ACC112 (cell line): Measurements from ENCODE around the gene RIPK4.

Experiments used
- H2AFZ ChIP-seq: fragments of 200-600 bp; sonication (generic); one replicate; pipeline ENCODE4 v1.6.0; 2017; ENCODE audit warnings: antibody characterized with exemption, low read length; ENCODE audit not compliant: unreplicated experiment
- H3K27ac ChIP-seq: fragments of 200-600 bp; sonication (generic); 2 replicates; pipeline ENCODE4 v1.5.1; 2014; ENCODE audit warnings: low read depth, mild to moderate bottlenecking, antibody characterized with exemption, low read length, moderate library complexity
- H3K27me3 ChIP-seq: fragments of 200-600 bp; sonication (generic); 2 replicates; pipeline ENCODE4 v1.6.1; 2014; ENCODE audit warnings: mild to moderate bottlenecking, antibody characterized with exemption, low read length, moderate library complexity, mixed read lengths; ENCODE audit not compliant: insufficient read depth
- H3K36me3 ChIP-seq: fragments of 200-600 bp; sonication (generic); 2 replicates; pipeline ENCODE4 v1.6.1; 2016; ENCODE audit warnings: mild to moderate bottlenecking, antibody characterized with exemption, low read length, moderate library complexity, mixed read lengths; ENCODE audit not compliant: insufficient read depth
- H3K4me1 ChIP-seq: fragments of 200-600 bp; sonication (generic); one replicate; pipeline ENCODE4 v1.6.1; 2016; ENCODE audit warnings: low read length, mixed read lengths; ENCODE audit not compliant: insufficient read depth, unreplicated experiment, control insufficient read depth
- H3K4me3 ChIP-seq: fragments of 200-600 bp; sonication (generic); 2 replicates; pipeline ENCODE4 v1.5.1; 2014; ENCODE audit warnings: mild to moderate bottlenecking, low read depth, low read length
- H3K79me2 ChIP-seq: fragments of 200-600 bp; sonication (generic); one replicate; pipeline ENCODE4 v1.6.0; 2016; ENCODE audit warnings: low read length; ENCODE audit not compliant: control insufficient read depth, unreplicated experiment, insufficient read depth

RIPK4 gene

DNA sequence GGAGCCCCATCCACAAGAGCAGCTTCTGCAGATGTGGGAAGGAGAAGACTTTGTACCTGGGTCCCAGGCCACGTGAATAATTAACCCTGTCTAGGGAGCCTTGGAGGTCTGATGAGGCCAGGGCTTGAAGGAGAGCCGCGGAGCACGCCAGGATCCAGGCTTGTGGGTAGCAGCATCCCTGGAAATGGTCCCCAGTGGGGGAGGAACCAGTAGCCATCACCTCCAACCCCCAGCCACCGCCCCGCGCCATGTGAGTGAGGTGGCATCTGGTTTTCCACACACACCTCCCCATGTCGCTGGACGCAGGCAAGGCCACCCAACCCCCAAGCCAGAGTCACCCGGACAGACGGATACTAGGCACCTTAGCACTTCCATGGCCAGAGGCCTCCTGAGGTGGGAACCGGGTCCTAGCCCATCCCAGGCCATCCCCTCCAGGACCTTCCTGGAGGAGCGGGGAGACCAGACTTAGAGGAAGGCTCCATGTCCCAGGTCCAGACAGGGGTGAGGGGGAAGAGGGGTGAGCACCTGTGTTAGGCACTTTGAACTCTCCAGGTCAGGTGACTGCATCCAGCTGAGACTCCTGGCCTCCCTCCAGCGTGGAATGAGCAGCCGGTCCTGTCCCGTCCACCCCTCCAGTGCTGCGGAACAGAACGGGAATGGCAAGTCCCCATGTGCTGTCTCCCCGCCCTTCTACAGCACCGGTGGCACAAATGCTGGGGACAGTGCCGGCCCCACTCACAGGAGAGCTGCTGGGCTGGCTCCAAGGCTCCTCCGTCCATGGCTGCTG, 53.2 kb downstream of the RIPK4 start:
- Histone ChIP-seq H3K4me3 (no peak overlapping the region), H3K79me2 (no peaks in the 10 kb centered on the region), H3K36me3 (no peaks in the 10 kb centered on the region), H3K4me1 (no peaks in the 10 kb centered on the region), H3K27me3 (peaks cover 14% of the 10 kb centered on the region), H2AFZ (no peak overlapping the region), H3K27ac (no peak overlapping the region)

DNA sequence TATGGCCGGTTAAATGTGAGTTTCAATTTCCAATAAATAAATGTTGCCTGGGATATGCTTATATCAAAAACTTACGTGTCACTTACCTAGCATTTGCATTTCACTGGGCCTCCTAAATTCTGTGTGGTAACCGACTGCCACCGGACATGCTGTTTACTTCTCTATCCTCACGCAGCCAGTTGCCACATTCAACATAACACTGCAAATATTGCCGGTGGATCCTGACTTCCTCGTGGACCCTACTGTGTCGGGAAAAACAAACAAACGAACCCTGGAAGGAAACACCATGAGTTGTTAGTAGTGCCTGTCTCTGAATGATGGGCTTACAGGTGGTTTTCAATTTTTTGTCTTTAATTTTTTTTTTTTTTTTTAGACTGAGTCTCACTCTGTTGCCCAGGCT, 54.1 kb downstream of the RIPK4 start:
- H3K4me1 ChIP-seq = no peaks in the 10 kb centered on the region
- H3K79me2 ChIP-seq = no peaks in the 10 kb centered on the region
- H3K27ac ChIP-seq = no peak overlapping the region
- no peak overlapping the region for H2AFZ ChIP-seq
- H3K27me3 ChIP-seq = peaks cover 14% of the 10 kb centered on the region
- H3K4me3 ChIP-seq = no peak overlapping the region
- H3K36me3 ChIP-seq = no peaks in the 10 kb centered on the region

DNA sequence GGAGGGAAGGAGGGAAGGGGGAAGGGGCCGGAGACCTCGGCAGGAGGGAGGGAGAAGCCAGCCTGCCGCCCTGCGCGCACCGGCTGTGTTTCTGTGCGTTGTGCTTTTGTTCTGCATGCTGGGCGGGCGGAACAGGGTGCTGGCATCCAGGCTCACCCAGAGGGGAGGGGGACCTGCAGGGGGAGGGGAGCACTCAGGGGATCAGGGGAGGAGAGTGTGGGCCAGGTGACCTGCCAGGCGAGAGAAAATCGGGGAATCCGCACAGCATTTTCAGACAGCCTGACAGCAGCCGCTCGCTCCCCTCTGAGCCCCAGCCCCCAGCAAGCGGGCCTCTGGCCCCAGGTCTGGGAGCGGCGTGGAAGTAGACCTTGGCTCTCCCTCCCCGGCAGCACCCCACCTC, 54.7 kb downstream of the RIPK4 start:
- no peak overlapping the region for H3K4me3 ChIP-seq
- no peaks in the 10 kb centered on the region for H3K36me3 ChIP-seq
- no peaks in the 10 kb centered on the region for H3K4me1 ChIP-seq
- peaks cover 14% of the 10 kb centered on the region for H3K27me3 ChIP-seq
- no peak overlapping the region for H2AFZ ChIP-seq
- H3K27ac ChIP-seq = no peak overlapping the region
- H3K79me2 ChIP-seq = no peaks in the 10 kb centered on the region

DNA sequence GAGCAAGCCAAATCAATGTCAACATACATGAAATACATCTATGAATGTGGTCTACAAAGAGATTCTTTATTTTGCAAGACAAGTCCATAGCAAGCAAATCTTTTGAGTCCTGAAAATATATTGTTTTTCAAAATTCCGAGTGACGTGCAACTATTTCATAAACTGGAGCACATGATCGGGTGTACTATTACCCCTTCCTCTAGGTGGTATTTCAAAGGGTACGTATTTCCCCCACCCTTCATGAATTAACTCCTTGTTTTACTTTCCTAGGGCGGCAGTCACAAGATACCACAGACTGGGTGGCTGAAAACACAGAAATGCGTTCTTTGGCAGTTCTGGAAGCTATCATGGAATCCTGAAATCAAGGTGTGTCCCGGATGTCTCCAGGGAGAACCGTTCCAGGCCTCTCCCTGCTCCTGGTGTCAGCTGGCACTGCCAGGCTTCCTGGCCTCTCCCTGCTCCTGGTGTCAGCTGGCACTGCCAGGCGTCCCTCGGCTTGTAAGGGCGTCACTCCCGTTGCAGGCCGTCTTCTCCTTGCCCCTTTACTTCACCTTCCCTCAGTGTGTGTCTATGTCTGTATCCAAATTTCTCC, 55.3 kb downstream of the RIPK4 start:
- H3K27me3 ChIP-seq = peaks cover 14% of the 10 kb centered on the region
- H3K4me3 ChIP-seq = no peak overlapping the region
- no peak overlapping the region for H3K27ac ChIP-seq
- no peaks in the 10 kb centered on the region for H3K79me2 ChIP-seq
- no peak overlapping the region for H2AFZ ChIP-seq
- no peaks in the 10 kb centered on the region for H3K36me3 ChIP-seq
- no peaks in the 10 kb centered on the region for H3K4me1 ChIP-seq

DNA sequence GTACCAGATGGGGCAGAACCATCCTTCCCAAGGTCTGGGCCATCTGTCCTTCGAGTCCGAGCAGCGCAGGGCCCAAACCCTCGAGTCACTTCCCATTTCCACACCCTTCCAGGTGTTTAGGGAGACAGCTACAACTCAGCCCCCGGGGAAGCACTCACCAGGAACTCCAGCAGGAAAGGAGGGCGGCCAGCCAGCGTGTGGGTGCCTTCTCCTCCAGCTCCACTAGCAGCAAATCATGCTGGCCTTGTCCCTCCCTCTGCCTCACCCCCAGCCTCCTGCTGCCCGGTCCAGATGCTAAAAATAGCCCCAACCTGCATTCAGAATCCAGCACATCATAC, 56.1 kb downstream of the RIPK4 start:
- no peaks in the 10 kb centered on the region for H3K79me2 ChIP-seq
- peaks cover 14% of the 10 kb centered on the region for H3K27me3 ChIP-seq
- H2AFZ ChIP-seq = no peak overlapping the region
- H3K36me3 ChIP-seq = no peaks in the 10 kb centered on the region
- H3K27ac ChIP-seq = no peak overlapping the region
- H3K4me3 ChIP-seq = no peak overlapping the region
- no peaks in the 10 kb centered on the region for H3K4me1 ChIP-seq

DNA sequence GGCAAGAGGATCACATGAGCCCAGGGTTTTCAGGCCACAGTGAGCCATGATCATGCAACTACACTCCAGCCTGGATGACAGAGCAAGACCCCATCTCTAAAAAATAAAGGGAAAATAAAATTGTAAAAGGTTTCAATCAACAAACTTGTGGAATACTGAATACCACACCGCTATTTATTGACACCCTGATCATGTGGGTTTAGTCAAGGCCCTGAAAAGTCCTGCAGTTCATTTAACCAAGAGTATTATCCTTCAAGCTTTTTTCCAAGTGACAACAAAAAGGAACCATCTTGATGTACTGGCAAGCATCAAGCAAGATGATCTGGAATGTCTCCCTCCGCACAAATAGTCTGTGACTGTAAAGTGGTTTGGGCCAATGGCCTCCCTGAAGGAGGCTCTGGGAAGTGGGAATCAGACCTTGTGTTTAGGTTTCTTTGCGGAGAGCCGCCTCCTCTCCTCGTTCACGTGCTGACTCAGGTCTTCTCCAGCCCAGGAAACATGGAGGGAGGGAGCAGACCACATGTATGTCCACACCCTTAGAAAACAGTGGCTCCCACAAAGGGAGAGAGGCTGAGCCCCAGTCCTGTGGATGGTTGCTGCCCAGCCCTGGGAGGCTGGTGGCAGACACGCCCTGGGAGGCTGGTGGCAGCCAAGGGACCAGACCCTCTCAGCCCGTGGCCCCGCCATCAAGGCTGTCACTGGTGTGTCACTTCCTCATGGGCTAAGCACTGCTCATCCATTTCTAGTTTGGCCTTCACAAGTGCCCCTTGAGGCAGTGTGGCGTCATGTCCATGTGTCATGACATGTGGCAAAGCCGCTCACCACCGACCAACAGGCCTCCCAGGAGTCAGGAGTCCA, 56.7 kb downstream of the RIPK4 start:
- Histone ChIP-seq H3K4me1 (no peaks in the 10 kb centered on the region), H3K27ac (no peak overlapping the region), H3K27me3 (peaks cover 14% of the 10 kb centered on the region), H3K79me2 (no peaks in the 10 kb centered on the region), H2AFZ (no peak overlapping the region), H3K4me3 (no peak overlapping the region), H3K36me3 (no peaks in the 10 kb centered on the region)

DNA sequence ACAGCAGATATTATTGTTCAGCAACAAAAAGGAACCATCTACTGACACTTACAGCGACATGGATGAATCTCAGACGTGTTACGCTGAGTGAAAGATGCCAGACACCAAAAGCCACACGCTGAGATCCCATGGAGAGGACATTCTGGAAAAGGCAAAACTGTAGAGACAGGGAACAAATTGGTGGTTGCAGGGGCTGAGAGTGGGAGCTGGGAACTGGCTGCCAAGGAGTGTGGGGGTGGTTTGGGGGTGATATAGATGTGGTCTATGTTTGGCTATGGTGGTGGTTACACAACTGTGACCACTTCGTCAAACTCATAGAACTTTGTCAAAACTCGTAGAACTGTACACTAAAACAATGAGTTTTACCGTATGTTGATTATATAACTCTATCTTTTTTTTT, 57.7 kb downstream of the RIPK4 start:
- Histone ChIP-seq H3K79me2 (no peaks in the 10 kb centered on the region), H3K27me3 (peaks cover 7% of the 10 kb centered on the region), H3K4me3 (no peak overlapping the region), H3K27ac (no peak overlapping the region), H3K4me1 (no peaks in the 10 kb centered on the region), H3K36me3 (no peaks in the 10 kb centered on the region), H2AFZ (no peak overlapping the region)

DNA sequence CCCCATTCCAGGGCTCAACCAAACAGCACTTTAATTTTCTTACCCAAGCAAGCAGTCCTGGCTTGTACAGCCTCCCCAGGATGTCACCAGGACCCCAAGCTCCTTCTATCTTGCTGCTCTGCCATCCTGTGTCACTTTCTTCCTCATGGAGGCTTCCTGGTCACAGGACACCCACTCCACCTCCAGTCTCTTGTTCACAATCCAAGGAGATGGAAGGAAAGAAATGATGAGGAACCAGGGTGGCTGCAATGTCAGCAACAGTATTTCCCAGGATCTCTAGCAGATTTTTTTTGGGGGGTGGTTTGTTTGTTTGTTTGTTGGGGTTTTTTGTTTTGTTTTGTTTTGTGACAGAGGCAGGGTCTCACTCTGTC, 58.9 kb downstream of the RIPK4 start:
- no peaks in the 10 kb centered on the region for H3K79me2 ChIP-seq
- no peaks in the 10 kb centered on the region for H3K27me3 ChIP-seq
- no peak overlapping the region for H3K27ac ChIP-seq
- H3K4me3 ChIP-seq = no peak overlapping the region
- H2AFZ ChIP-seq = no peak overlapping the region
- H3K36me3 ChIP-seq = no peaks in the 10 kb centered on the region
- H3K4me1 ChIP-seq = no peaks in the 10 kb centered on the region

DNA sequence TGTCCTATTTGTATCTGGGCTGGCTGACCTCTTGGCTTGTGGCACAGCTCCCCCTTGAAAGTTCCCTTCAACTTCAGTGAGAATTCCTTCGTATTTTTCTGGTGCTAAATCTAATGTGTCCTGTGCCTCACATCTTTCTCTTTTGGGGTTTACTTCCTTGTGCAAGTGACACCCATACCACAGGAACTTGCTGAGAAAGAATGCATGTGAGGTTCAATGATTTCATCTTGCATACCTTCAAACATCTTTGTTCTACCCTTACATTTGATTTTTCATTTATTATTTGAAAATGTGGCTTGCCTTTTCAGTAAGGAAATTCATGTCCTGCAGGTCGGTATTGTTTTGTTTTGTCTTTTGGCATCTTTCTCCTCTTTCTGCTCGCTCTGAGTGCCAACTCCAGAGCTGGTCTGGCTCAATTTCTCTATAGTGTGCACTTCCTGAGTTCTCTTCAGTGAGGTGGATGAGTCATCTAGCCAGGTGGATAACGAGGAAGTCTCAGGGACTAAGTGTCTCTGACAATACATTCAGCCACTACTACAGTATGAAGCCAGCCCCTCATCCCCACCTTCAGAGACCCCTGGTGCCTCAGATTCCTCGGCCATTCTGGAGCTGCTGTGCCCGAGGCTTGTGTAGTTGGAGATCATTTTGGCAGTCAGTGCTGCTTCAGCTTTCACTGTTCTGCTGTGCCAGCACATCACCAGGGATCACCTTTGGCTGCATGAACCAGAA, 59.5 kb downstream of the RIPK4 start:
- no peaks in the 10 kb centered on the region for H3K4me1 ChIP-seq
- H3K79me2 ChIP-seq = no peaks in the 10 kb centered on the region
- H3K4me3 ChIP-seq = no peak overlapping the region
- H3K36me3 ChIP-seq = no peaks in the 10 kb centered on the region
- no peak overlapping the region for H2AFZ ChIP-seq
- H3K27me3 ChIP-seq = no peaks in the 10 kb centered on the region
- H3K27ac ChIP-seq = no peak overlapping the region

DNA sequence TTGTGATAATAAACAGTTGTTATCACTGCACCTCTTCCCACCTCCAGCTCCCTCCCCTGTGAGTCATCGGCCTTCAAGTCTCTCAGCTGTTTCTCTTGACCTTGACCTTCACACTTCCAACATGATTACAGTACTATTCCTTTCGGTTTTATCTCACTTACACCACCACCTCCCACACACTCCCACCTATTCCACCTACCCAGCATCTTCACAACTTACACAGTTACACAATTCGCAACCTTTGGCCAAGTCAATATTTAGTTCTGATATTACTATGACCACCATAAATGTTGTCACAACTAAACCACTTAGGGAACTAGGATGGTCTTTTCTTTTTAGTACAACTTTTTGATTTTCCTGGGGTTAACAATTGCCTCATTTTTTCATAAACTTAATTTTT, 60.2 kb downstream of the RIPK4 start:
- Histone ChIP-seq H2AFZ (no peak overlapping the region), H3K4me1 (no peaks in the 10 kb centered on the region), H3K79me2 (no peaks in the 10 kb centered on the region), H3K27me3 (no peaks in the 10 kb centered on the region), H3K36me3 (no peaks in the 10 kb centered on the region), H3K4me3 (no peak overlapping the region), H3K27ac (no peak overlapping the region)
